GM06990 (cell line): Measurements from ENCODE around the gene MARCOL.

Source experiments
- DNase-seq: peaks from one replicate; pipeline ENCODE4 v3.0.0-alpha.2; 2011; ENCODE audit not compliant: insufficient read length; ENCODE audit errors: extremely low read depth
- H3K27me3 ChIP-seq: replicated peaks from 2 replicates; pipeline ENCODE4 v1.6.0; 2011; ENCODE audit warnings: low read length; ENCODE audit not compliant: control insufficient read depth, insufficient read depth
- H3K36me3 ChIP-seq: 2 replicates; pipeline ENCODE4 v1.5.1; 2011; ENCODE audit warnings: low read length; ENCODE audit not compliant: control insufficient read depth, insufficient read depth
- H3K4me3 ChIP-seq: replicated peaks from 2 replicates; pipeline ENCODE4 v1.5.1; 2011; ENCODE audit warnings: low read depth, mild to moderate bottlenecking, control low read depth, low read length
- TF ChIP-seq, protein P1 (sequence below): IDR thresholded peaks from 2 replicates; pipeline ENCODE4 v1.5.1; 2011; ENCODE audit warnings: low read length, control low read depth, mild to moderate bottlenecking, inconsistent platforms; ENCODE audit not compliant: insufficient read depth, poor library complexity, severe bottlenecking

MARCOL gene, protein sequence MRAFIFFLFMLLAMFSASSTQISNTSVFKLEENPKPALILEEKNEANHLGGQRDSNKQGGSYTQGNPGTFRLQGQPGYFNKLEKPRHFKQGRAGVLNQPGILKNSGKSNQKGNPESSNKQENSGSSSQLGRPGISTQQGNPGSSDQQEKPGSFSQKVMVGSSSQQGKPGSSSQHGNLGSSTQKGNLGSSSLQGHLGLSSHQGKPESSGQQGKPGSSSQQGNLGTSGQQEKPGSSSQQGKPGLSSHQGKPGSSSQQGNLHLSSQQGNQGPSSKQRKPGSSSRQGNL

DNA sequence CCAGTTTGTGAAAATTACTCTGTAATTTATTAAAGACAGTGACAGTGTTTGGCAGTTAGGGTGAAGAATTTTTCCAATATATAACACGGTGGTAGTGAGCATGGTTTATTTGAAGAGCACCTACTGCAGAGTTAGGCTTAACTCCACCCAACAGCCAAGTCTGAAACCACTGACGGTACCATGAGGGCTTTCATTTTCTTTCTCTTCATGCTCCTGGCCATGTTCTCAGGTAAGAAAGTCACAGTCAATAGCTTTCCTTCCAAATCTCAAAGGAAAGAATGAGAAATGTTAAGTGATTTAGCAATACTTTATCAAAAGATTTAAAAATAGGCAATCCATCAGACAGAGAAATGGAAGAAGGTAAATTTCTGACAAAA is at the start of gene MARCOL:
Gene MARCOL (plus strand): TSS at position 108 of the 377 bp plus-strand sequence. CDS start 73 bp downstream, at position 181.
- TF ChIP-seq, protein P1, sequence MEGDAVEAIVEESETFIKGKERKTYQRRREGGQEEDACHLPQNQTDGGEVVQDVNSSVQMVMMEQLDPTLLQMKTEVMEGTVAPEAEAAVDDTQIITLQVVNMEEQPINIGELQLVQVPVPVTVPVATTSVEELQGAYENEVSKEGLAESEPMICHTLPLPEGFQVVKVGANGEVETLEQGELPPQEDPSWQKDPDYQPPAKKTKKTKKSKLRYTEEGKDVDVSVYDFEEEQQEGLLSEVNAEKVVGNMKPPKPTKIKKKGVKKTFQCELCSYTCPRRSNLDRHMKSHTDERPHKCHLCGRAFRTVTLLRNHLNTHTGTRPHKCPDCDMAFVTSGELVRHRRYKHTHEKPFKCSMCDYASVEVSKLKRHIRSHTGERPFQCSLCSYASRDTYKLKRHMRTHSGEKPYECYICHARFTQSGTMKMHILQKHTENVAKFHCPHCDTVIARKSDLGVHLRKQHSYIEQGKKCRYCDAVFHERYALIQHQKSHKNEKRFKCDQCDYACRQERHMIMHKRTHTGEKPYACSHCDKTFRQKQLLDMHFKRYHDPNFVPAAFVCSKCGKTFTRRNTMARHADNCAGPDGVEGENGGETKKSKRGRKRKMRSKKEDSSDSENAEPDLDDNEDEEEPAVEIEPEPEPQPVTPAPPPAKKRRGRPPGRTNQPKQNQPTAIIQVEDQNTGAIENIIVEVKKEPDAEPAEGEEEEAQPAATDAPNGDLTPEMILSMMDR, result no peak
- H3K27me3 ChIP-seq, result no peaks in the 10 kb centered on the region
- no peaks in the 10 kb centered on the region for H3K36me3 ChIP-seq
- no peak for DNase-seq
- H3K4me3 ChIP-seq, result no peak within 1 kb of the TSS

DNA sequence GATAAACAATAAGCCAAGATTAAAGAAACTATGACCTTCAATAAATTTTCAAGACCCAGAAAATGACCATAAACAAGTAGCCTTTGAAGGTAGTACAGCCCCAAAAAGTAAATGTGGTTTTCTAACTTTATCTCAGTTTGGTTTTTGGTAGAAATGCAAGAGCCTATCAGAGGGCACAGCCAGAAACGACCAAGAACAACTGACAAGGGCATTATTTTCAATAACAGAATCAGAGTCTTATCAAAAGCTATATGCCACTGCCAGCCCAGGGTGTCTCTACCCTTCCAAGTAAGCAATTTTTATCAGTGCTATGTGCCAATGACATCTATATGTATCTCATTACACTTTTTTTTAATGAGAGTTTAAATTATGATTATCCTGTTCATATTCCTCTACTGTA is 47.3 kb upstream of the MARCOL start:
- TF ChIP-seq, protein P1, result no peak
- H3K4me3 ChIP-seq, result no peak overlapping the region
- no peaks in the 10 kb centered on the region for H3K36me3 ChIP-seq
- H3K27me3 ChIP-seq, result no peaks in the 10 kb centered on the region
- DNase-seq, result no peak

DNA sequence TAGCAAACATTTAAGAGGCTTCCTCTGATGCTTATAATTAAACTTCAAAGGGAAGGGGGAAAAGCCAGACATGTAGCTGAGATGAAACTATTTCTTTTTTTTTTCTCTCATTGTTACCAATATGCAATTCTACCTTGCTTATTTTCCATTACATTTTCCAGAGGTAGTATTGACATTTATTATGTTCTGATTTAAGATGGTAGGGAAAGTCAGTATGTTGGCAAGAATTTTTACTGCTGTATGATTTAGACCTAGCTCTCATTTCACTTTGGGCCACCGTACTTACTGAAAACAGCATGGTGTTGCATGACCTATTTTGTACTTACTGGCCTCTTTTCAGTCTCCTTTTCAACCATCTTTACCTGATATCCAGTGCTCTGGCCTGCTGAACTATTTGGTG is 45.1 kb upstream of the MARCOL start:
- Histone ChIP-seq H3K36me3 (no peaks in the 10 kb centered on the region), H3K27me3 (no peaks in the 10 kb centered on the region), H3K4me3 (no peak overlapping the region)
- TF ChIP-seq, protein P1, result no peak
- no peak for DNase-seq

DNA sequence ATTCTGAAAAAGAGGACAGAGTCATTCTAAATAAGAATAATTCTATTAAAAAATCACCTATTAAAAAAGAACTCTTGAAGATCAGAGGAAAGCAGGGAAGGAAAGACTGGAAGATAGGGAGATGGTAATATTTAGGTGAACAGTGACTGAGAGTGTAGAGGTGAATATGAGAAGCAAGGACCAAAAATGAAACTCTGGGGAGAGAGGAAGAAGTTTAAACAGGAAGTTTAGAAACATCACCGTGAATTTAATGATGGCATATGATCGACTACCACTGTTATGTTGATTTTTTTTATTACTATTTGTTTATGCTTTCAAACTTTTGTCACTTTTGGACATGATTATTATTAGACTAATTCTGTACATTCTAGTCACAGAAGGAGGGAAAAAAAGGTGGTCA is 37.2 kb upstream of the MARCOL start:
- no peak for DNase-seq
- no peaks in the 10 kb centered on the region for H3K36me3 ChIP-seq
- no peak overlapping the region for H3K4me3 ChIP-seq
- TF ChIP-seq, protein P1, result no peak
- H3K27me3 ChIP-seq, result no peaks in the 10 kb centered on the region

DNA sequence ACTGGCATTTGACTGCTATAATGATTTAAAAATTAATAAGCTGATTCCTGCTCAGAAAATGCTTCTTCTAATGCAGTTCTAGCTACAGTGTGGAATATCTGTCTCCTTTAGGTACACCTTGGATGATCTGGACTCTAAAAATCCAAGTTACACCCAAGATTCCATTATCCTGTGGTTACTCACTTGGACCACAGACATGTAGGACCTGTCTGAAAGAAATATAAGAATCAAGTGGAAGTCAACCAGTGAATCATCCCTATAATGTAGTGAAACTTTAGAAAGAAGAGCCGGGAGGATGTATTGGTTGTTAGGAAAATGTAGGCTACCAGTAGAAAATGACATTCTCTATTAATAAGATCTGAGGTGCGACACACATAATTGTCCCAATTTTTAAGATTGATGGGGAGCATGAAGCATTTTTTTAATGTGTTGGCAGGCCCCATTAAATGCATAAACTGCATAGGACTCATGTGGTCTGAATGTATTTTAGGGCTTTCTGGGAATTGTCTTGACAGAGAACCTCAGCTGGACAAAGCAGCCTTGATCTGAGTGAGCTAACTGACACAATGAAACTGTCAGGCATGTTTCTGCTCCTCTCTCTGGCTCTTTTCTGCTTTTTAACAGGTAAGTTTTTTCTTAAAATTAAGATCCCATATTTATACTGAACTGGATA is 35.7 kb upstream of the MARCOL start, which contains the start of gene SPINK6:
Gene SPINK6 (plus strand): TSS at position 512 of the 673 bp plus-strand sequence. CDS start 55 bp downstream, at position 567.
- Histone ChIP-seq H3K36me3 (no peaks in the 10 kb centered on the region), H3K27me3 (no peaks in the 10 kb centered on the region), H3K4me3 (no peak within 1 kb of the TSS)
- TF ChIP-seq, protein P1, result no peak
- DNase-seq, result no peak
